Kidney (tissue), 14 donors: Measurements from ENCODE around the gene CCSAP. TPM values are rescaled to one million over a fixed set of nuclear protein-coding genes. Genes with fewer than 3 reads are reported as not detected.

Source experiments
- DNase-seq, 5 donors: peaks; one replicate each; pipeline ENCODE4 v3.0.0-alpha.2; 2013 to 2020
- FAIRE-seq: peaks from 2 replicates; lab custom pipeline; 2012; peaks lifted over from hg19 to GRCh38; lab: Jason Lieb, UNC
- H3K27ac ChIP-seq, 2 donors: one replicate each; pipeline ENCODE4 v1.7.0; 2013; ENCODE audit warnings: low read depth in 2 of 2, low read length in 2 of 2, inconsistent platforms in 1 of 2
- H3K27me3 ChIP-seq: one replicate; pipeline ENCODE4 v1.7.1; 2013; ENCODE audit warnings: low read length, inconsistent platforms; ENCODE audit not compliant: control insufficient read depth, insufficient read depth
- H3K36me3 ChIP-seq, 3 donors: one replicate each; pipeline versions ENCODE4 v1.7.0 to v1.7.1; 2013; ENCODE audit warnings: low read length in 3 of 3, control low read depth in 1 of 3, inconsistent platforms in 1 of 3; ENCODE audit not compliant: insufficient read depth in 3 of 3, control insufficient read depth in 2 of 3
- H3K4me1 ChIP-seq, 3 donors: one replicate each; pipeline versions ENCODE4 v1.7.0 to v1.7.1; 2013; ENCODE audit warnings: low read length in 3 of 3, inconsistent platforms in 1 of 3, low read depth in 1 of 3; ENCODE audit not compliant: control insufficient read depth in 2 of 3, insufficient read depth in 2 of 3
- H3K4me3 ChIP-seq, 3 donors: one replicate each; pipeline versions ENCODE4 v1.7.0 to v1.8.1; 2013; ENCODE audit warnings: low read length in 3 of 3, control low read depth in 1 of 3, inconsistent platforms in 1 of 3
- H3K9ac ChIP-seq, 3 donors: one replicate each; pipeline versions ENCODE4 v1.7.0 to v1.7.1; 2013; ENCODE audit warnings: low read length in 3 of 3, control low read depth in 1 of 3, inconsistent platforms in 1 of 3
- H3K9me3 ChIP-seq, 3 donors: one replicate each; pipeline versions ENCODE4 v1.7.0 to v1.7.1; 2013; ENCODE audit warnings: low read length in 3 of 3, control low read depth in 1 of 3, inconsistent platforms in 1 of 3; ENCODE audit not compliant: control insufficient read depth in 2 of 3, insufficient read depth in 1 of 3
- intact Hi-C: fragments of 100-400 bp; cut with DNase I; formaldehyde crosslinking; loops from one replicate; pipeline ENCODE4 v1.11.1; 2022
- polyA plus RNA-seq: library from polyadenylated mRNA; stranded (reverse); fragments of 350-450 nt; fragmentation: Illumina TruSeq; extraction: RNeasy Lipid Tissue Mini Kit (QIAGEN cat#74804); gene quantifications from one replicate; pipeline ENCODE4 v1.2.3, GENCODE V29; 2014; ENCODE audit warnings: low read depth, low replicate concordance; ENCODE audit not compliant: insufficient read depth
- total RNA-seq: library from RNA; stranded (reverse); fragmentation: NEBNext Ultra II Directional; extraction: Animal tissue kit (Norgen Biotek cat#: 25700); gene quantifications from one replicate; pipeline ENCODE4 v1.2.1, GENCODE V29; 2021
- TF ChIP-seq, protein P1 (sequence below): IDR thresholded peaks from 3 replicates; pipeline ENCODE4 v1.5.1; 2012; ENCODE audit warnings: mild to moderate bottlenecking, moderate library complexity, borderline replicate concordance; ENCODE audit not compliant: insufficient read depth; ENCODE audit errors: extremely low read depth
- donor health status: control.
- donor health status: control.
- donor health status: control.
- donor health status: control.
- donor health status: control.
- donor health status: DM: yes; HTN: yes; CAD: no.
- donor health status: Normal renal cell carcinoma (clear cell type).

CCSAP gene
- total and polyA plus RNA-seq, 2 donors from 2014 or later = 0.84 to 3.1 TPM

DNA sequence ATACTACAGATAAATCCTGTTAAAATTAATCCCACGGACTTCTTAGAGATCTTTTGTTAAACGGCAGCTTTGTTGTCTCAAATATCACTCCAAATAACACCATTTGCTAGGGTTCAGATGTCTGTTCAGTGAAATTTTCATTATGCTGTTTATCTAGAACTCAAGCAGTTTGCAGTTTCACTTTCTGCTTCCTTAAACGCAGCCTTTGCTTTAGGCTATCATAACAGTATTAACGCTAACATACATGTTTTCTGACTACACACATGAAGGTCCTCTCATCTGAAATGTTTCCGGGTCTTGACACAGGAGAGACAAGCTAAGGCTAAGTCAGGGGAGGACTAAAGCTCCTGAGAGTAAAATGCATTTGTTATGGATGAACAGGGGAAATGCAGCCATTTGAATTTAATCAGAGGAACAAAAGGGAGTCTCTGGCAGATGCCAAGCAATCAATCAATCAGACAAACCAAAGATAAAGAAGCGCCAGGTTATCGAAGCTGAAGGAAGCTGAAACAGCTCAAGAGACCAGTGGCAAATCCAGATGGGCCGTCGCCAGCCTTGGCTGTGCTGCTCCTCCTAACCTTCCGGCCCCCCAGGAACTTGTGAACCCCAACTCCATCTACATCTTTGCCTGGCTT is 16.9 kb downstream of the CCSAP start:
- no peak overlapping the region for H3K9ac ChIP-seq
- FAIRE-seq (no peak), DNase-seq (peak in 2 of 5 donors; percentile 47 to 75)
- intact Hi-C loops = no loop called here
- H3K4me3 ChIP-seq = peak overlapping the region in 1 of 3 donors; percentile 24
- no peaks in the 10 kb centered on the region for H3K4me1 ChIP-seq
- TF ChIP-seq, protein P1, sequence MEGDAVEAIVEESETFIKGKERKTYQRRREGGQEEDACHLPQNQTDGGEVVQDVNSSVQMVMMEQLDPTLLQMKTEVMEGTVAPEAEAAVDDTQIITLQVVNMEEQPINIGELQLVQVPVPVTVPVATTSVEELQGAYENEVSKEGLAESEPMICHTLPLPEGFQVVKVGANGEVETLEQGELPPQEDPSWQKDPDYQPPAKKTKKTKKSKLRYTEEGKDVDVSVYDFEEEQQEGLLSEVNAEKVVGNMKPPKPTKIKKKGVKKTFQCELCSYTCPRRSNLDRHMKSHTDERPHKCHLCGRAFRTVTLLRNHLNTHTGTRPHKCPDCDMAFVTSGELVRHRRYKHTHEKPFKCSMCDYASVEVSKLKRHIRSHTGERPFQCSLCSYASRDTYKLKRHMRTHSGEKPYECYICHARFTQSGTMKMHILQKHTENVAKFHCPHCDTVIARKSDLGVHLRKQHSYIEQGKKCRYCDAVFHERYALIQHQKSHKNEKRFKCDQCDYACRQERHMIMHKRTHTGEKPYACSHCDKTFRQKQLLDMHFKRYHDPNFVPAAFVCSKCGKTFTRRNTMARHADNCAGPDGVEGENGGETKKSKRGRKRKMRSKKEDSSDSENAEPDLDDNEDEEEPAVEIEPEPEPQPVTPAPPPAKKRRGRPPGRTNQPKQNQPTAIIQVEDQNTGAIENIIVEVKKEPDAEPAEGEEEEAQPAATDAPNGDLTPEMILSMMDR = no peak
- H3K9me3 ChIP-seq = no peaks in the 10 kb centered on the region
- H3K27me3 ChIP-seq = no peaks in the 10 kb centered on the region
- H3K27ac ChIP-seq = no peak overlapping the region
- peaks cover 0 to 11% (median 0%) of the 10 kb centered on the region in 3 donors for H3K36me3 ChIP-seq

DNA sequence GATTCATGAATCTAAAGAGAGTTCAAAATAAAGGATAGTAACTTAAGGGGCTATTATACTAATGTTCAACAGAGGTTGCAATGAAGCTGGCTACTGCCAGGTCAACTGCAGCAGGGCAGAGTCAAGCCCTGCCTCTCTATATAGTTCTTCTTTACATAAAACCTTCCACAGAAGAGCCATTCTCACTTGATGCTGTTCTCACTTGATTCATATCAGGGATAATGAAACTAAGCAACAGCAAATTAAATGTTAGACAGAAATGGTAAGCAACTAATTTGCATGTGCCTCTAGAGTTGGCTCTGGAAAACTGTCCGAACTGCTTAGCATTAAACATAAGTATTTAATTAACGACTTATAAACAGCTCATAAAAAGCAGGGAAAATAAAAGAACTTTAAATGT is 17.4 kb downstream of the CCSAP start:
- Histone ChIP-seq H3K4me1 (no peaks in the 10 kb centered on the region), H3K9ac (no peak overlapping the region), H3K4me3 (no peak overlapping the region), H3K36me3 (peaks cover 0 to 11% (median 0%) of the 10 kb centered on the region in 3 donors), H3K9me3 (no peaks in the 10 kb centered on the region), H3K27me3 (no peaks in the 10 kb centered on the region), H3K27ac (no peak overlapping the region)
- FAIRE-seq (no peak), DNase-seq (no peak)
- intact Hi-C loops = no loop called here
- TF ChIP-seq, protein P1 = no peak

DNA sequence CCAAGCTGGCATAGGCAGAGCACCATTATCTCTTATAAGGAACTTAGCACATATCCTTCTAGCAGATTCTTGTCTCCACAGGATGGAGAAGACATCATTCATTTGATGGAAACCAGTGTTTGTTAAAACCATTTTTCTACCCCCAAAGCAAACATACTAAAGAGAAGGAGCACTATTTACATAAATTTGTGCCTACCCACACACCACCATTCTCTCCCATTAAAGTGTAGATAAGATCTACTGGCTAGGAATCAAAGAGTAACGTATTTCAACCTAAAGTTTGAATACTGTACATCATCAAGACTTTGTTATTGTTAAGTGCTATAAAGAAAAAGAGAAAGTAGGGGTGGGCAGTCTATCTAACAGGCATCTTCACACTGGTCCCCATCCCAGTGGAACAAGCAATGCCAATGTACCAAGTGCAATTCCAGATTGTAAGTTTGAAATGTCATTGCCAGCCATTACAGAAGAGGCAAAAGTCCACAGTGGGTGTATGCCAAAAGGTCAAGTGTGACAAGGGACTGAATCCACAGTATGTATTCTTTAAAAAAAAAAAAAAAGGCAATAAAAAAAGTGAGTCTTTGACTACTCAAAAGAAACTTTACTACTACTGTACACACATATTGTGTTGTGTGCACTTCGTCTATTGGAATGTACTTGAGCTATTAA is 18.8 kb downstream of the CCSAP start:
- Histone ChIP-seq H3K4me1 (no peaks in the 10 kb centered on the region), H3K9ac (no peak overlapping the region), H3K9me3 (no peaks in the 10 kb centered on the region), H3K4me3 (no peak overlapping the region), H3K27me3 (no peaks in the 10 kb centered on the region), H3K27ac (no peak overlapping the region), H3K36me3 (peaks cover 0 to 11% (median 0%) of the 10 kb centered on the region in 3 donors)
- TF ChIP-seq, protein P1 = no peak
- FAIRE-seq (no peak), DNase-seq (no peak)
- intact Hi-C loops = no loop called here
